Aorta (tissue), 5 donors: ENCODE results near the gene BNC2. TPM values are rescaled to one million over a fixed set of nuclear protein-coding genes. Genes with fewer than 3 reads are reported as not detected.

Source experiments
- ATAC-seq: fragments of 200-7000 bp; cut with Tn5 transposase; one replicate; pipeline ENCODE4 v1.9.1; 2022; ENCODE audit warnings: moderate library complexity; ENCODE audit not compliant: low FRiP score
- DNase-seq, 2 donors: peaks; one replicate each; pipeline ENCODE4 v3.0.0-alpha.2; 2020
- H3K27ac ChIP-seq, 2 donors: one replicate each; pipeline ENCODE4 v1.5.1; 2013; ENCODE audit warnings: low read length in 2 of 2, mild to moderate bottlenecking in 2 of 2, moderate library complexity in 2 of 2, control low read depth in 1 of 2, inconsistent platforms in 1 of 2, low read depth in 1 of 2
- H3K27me3 ChIP-seq, 2 donors: one replicate each; pipeline ENCODE4 v1.6.1; 2013; ENCODE audit warnings: control low read depth in 1 of 2, low read length in 1 of 2, mild to moderate bottlenecking in 1 of 2, moderate library complexity in 1 of 2; ENCODE audit not compliant: insufficient read depth in 2 of 2, control insufficient read depth in 1 of 2
- H3K36me3 ChIP-seq, 2 donors: one replicate each; pipeline ENCODE4 v1.6.1; 2013; ENCODE audit warnings: control low read depth in 1 of 2, low read length in 1 of 2, mild to moderate bottlenecking in 1 of 2; ENCODE audit not compliant: insufficient read depth in 2 of 2, control insufficient read depth in 1 of 2
- H3K4me1 ChIP-seq, 2 donors: one replicate each; pipeline ENCODE4 v1.6.1; 2013; ENCODE audit warnings: low read length in 2 of 2, control low read depth in 1 of 2, mild to moderate bottlenecking in 1 of 2, moderate library complexity in 1 of 2; ENCODE audit not compliant: insufficient read depth in 2 of 2, control insufficient read depth in 1 of 2
- H3K4me3 ChIP-seq, 2 donors: one replicate each; pipeline ENCODE4 v1.5.1; 2013; ENCODE audit warnings: low read length in 2 of 2, control low read depth in 1 of 2, mild to moderate bottlenecking in 1 of 2
- H3K9me3 ChIP-seq: one replicate; pipeline ENCODE4 v1.6.1; 2013; ENCODE audit warnings: mild to moderate bottlenecking, low read length; ENCODE audit not compliant: control insufficient read depth
- WGBS, 2 donors: extraction: QIAGEN DNeasy Blood & Tissue Kit; methylation state at CpG; one replicate each; pipeline ENCODE4 v1.1.7; 2013; 5-methylcytosine and 5-hydroxymethylcytosine counted together
- intact Hi-C, 2 donors: fragments of 100-400 bp; cut with DNase I; formaldehyde crosslinking; loops; one replicate each; pipeline versions ENCODE4 v1.14.2 to v1.15.0; 2022
- polyA plus RNA-seq, 2 donors: library from polyadenylated mRNA; stranded (reverse); fragments of 200-250 nt; gene quantifications; one replicate each; pipeline ENCODE4 v1.2.3, GENCODE V29; 2013
- total RNA-seq, 2 donors: library from RNA; stranded (reverse); fragmentation: NEBNext Ultra II Directional; extraction: Animal tissue kit (Norgen Biotek cat#: 25700); gene quantifications; one replicate each; pipeline ENCODE4 v1.2.1, GENCODE V29; 2021
- donor health status: healthy with polysubstance abuse.
- donor health status: Bipolar disorder and iron deficiency.
- donor health status: DM: no; HTN: no; CAD: no.
- donor health status: DM: no; HTN: no; CAD: no.
- donor health status: DM: yes; HTN: yes; CAD: no.

BNC2 gene
- total and polyA plus RNA-seq, 4 donors, result 0.36 to 69.0 (median 11.5) TPM

- H3K4me3 ChIP-seq, result no peak overlapping the region
- DNase-seq (no peak), ATAC-seq (no peak)
- no peaks in the 10 kb centered on the region for H3K9me3 ChIP-seq
- no peak overlapping the region for H3K27ac ChIP-seq
- H3K36me3 ChIP-seq, result no peaks in the 10 kb centered on the region
- intact Hi-C loops, result no loop called here
- 72 to 82% methylated on average over 4 of the region's 4 CpGs for WGBS, 2 donors
- no peaks in the 10 kb centered on the region for H3K27me3 ChIP-seq
- no peaks in the 10 kb centered on the region for H3K4me1 ChIP-seq
These were observed 493.2 kb downstream of the BNC2 start for GRCh38 chr9:16377311-16377710.

- no peak overlapping the region for H3K27ac ChIP-seq
These were observed 499.2 kb downstream of the BNC2 start for GRCh38 chr9:16371306-16371705.

GRCh38 chr9:16370647-16371046, 499.8 kb downstream of the BNC2 start:
- no peaks in the 10 kb centered on the region for H3K4me1 ChIP-seq
- intact Hi-C loops, result no loop called here
- WGBS, 2 donors, result 93 to 95% methylated on average over 13 of the region's 13 CpGs
- no peaks in the 10 kb centered on the region for H3K27me3 ChIP-seq
- no peak for ATAC-seq
- no peaks in the 10 kb centered on the region for H3K9me3 ChIP-seq
- H3K36me3 ChIP-seq, result no peaks in the 10 kb centered on the region
- H3K27ac ChIP-seq, result no peak overlapping the region
- no peak overlapping the region for H3K4me3 ChIP-seq
- DNase-seq, result no peak

More at GRCh38 chr9:16371306-16371705, 499.2 kb downstream of the BNC2 start:
- 82 to 91% methylated on average over 4 of the region's 4 CpGs for WGBS, 2 donors
- intact Hi-C loops, result no loop called here
- H3K4me3 ChIP-seq, result no peak overlapping the region
- H3K27me3 ChIP-seq, result no peaks in the 10 kb centered on the region
- no peaks in the 10 kb centered on the region for H3K36me3 ChIP-seq
- ATAC-seq (no peak), DNase-seq (no peak)
- no peaks in the 10 kb centered on the region for H3K9me3 ChIP-seq
- H3K4me1 ChIP-seq, result no peaks in the 10 kb centered on the region

- Histone ChIP-seq H3K9me3 (no peaks in the 10 kb centered on the region), H3K27ac (no peak overlapping the region), H3K36me3 (no peaks in the 10 kb centered on the region), H3K4me3 (no peak overlapping the region), H3K4me1 (no peaks in the 10 kb centered on the region), H3K27me3 (no peaks in the 10 kb centered on the region)
- ATAC-seq, result no peak
- no peak for DNase-seq
- 97 to 98% methylated on average over 4 of the region's 4 CpGs for WGBS, 2 donors
- intact Hi-C loops, result no loop called here
These were observed 501.0 kb downstream of the BNC2 start for GRCh38 chr9:16369427-16369826.

- intact Hi-C loops, result no loop called here
- DNase-seq (no peak), ATAC-seq (no peak)
- Histone ChIP-seq H3K36me3 (no peaks in the 10 kb centered on the region), H3K9me3 (no peaks in the 10 kb centered on the region), H3K4me3 (no peak overlapping the region), H3K27ac (no peak overlapping the region), H3K27me3 (no peaks in the 10 kb centered on the region), H3K4me1 (no peaks in the 10 kb centered on the region)
- 75 to 93% methylated on average over 8 of the region's 8 CpGs for WGBS, 2 donors
These were observed 502.0 kb downstream of the BNC2 start for GRCh38 chr9:16368237-16369087.

GRCh38 chr9:16367605-16368231, 502.8 kb downstream of the BNC2 start:
- no peak for DNase-seq
- H3K4me1 ChIP-seq, result no peaks in the 10 kb centered on the region
- intact Hi-C loops, result no loop called here
- H3K27ac ChIP-seq, result no peak overlapping the region
- no peaks in the 10 kb centered on the region for H3K9me3 ChIP-seq
- no peaks in the 10 kb centered on the region for H3K36me3 ChIP-seq
- H3K4me3 ChIP-seq, result no peak overlapping the region
- H3K27me3 ChIP-seq, result no peaks in the 10 kb centered on the region
- no peak for ATAC-seq
- WGBS, 2 donors, result 94 to 96% methylated on average over 9 of the region's 9 CpGs

- ATAC-seq (peak; percentile 62), DNase-seq (no peak)
- Histone ChIP-seq H3K4me1 (no peaks in the 10 kb centered on the region), H3K27me3 (no peaks in the 10 kb centered on the region), H3K27ac (no peak overlapping the region), H3K9me3 (no peaks in the 10 kb centered on the region), H3K4me3 (no peak overlapping the region), H3K36me3 (no peaks in the 10 kb centered on the region)
- 80 to 86% methylated on average over 8 of the region's 8 CpGs for WGBS, 2 donors
- intact Hi-C loops, result no loop called here
These were observed 506.1 kb downstream of the BNC2 start for GRCh38 chr9:16364347-16364746.

- H3K4me1 ChIP-seq, result no peaks in the 10 kb centered on the region
- H3K27me3 ChIP-seq, result no peaks in the 10 kb centered on the region
- intact Hi-C loops, result no loop called here
- no peak overlapping the region for H3K27ac ChIP-seq
- no peak for DNase-seq
- H3K9me3 ChIP-seq, result no peaks in the 10 kb centered on the region
- H3K36me3 ChIP-seq, result no peaks in the 10 kb centered on the region
- WGBS, 2 donors, result 91 to 94% methylated on average over 5 of the region's 5 CpGs
- no peak overlapping the region for H3K4me3 ChIP-seq
- ATAC-seq, result no peak
These were observed 506.6 kb downstream of the BNC2 start for GRCh38 chr9:16363916-16364315.
